Measurements from ENCODE around the gene CTNNA3. TPM values are rescaled to one million over a fixed set of nuclear protein-coding genes. Genes with fewer than 3 reads are reported as not detected.

Gene CTNNA3
- total RNA-seq, 1 donor from 2014 or later: 0.46 TPM

GRCh38 chr10:66671562-66671961 is 1024.4 kb downstream of the CTNNA3 start:
- no peak for TF ChIP-seq CTCF (conservative IDR thresholded peaks at IDR 0.05; ENCODE audit: low read depth, low read length)
- no peak overlapping the region for H3K4me3 ChIP-seq (ENCODE audit: low read depth, low read length)
- no peak for DNase-seq (ENCODE audit: low read depth)

GRCh38 chr10:66671064-66671463 is 1024.9 kb downstream of the CTNNA3 start:
- no peak for TF ChIP-seq CTCF (conservative IDR thresholded peaks at IDR 0.05; ENCODE audit: low read depth, low read length)
- no peak overlapping the region for H3K4me3 ChIP-seq (ENCODE audit: low read depth, low read length)
- no peak for DNase-seq (ENCODE audit: low read depth)

- H3K4me3 ChIP-seq (ENCODE audit: low read depth, low read length): no peak overlapping the region
- no peak for TF ChIP-seq CTCF (conservative IDR thresholded peaks at IDR 0.05; ENCODE audit: low read depth, low read length)
- no peak for DNase-seq (ENCODE audit: low read depth)
Measured at GRCh38 chr10:66656499-66656898, 1039.5 kb downstream of the CTNNA3 start.

- no peak for TF ChIP-seq CTCF (conservative IDR thresholded peaks at IDR 0.05; ENCODE audit: low read depth, low read length)
- no peak overlapping the region for H3K4me3 ChIP-seq (ENCODE audit: low read depth, low read length)
- no peak for DNase-seq (ENCODE audit: low read depth)
Measured at GRCh38 chr10:66654861-66655260, 1041.1 kb downstream of the CTNNA3 start.

GRCh38 chr10:66651308-66652082 is 1044.5 kb downstream of the CTNNA3 start:
- no peak for TF ChIP-seq CTCF (conservative IDR thresholded peaks at IDR 0.05; ENCODE audit: low read depth, low read length)
- H3K4me3 ChIP-seq (ENCODE audit: low read depth, low read length): no peak overlapping the region
- DNase-seq (ENCODE audit: low read depth): no peak

GRCh38 chr10:66649626-66650025 is 1046.4 kb downstream of the CTNNA3 start:
- no peak overlapping the region for H3K4me3 ChIP-seq (ENCODE audit: low read depth, low read length)
- no peak for TF ChIP-seq CTCF (conservative IDR thresholded peaks at IDR 0.05; ENCODE audit: low read depth, low read length)
- no peak for DNase-seq (ENCODE audit: low read depth)

GRCh38 chr10:66642217-66642616 is 1053.8 kb downstream of the CTNNA3 start:
- DNase-seq (ENCODE audit: low read depth): no peak
- TF ChIP-seq CTCF (conservative IDR thresholded peaks at IDR 0.05; ENCODE audit: low read depth, low read length): no peak
- H3K4me3 ChIP-seq (ENCODE audit: low read depth, low read length): no peak overlapping the region
